ENCODE measurements around the gene OGA.

OGA gene

DNA sequence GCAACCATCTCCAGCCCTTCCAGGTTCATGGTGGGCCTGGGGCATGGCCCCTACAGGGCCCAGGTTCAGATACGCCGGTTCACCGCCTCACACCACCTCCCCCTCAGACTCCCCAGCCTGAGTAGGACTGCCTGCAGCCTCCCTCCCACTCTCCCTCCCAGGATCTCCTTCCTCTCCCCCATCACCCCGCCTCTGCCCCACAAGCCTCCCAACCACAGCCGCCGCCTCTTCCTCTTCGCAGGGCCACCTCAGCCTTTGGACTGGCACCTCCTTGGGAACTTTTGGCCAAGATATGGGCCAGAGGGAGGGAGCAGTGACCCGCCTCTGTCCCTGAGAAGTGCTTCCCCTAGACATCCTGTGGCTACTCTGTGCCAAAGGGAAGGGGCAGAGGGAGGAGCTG lies 16.1 kb upstream of the OGA start:
- DNase-seq, result no peak

DNA sequence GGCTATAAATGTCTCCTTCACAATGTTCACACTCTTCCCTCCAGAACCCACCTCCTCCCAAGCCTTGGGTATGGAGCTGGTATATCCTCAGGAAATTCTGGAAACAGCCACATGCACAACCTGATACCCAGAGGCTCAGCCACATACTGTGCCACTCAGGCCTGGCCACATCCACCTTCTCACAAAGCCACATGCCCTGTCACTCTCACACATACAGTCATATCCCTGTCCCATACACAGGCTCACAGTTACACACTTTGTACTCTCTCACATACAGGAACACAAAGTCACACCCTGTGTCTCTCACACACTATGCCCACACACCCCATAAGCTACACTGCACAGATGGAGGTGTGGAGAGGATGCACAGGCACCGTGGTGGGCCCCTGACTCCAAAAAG lies 15.2 kb upstream of the OGA start:
- no peak for DNase-seq

DNA sequence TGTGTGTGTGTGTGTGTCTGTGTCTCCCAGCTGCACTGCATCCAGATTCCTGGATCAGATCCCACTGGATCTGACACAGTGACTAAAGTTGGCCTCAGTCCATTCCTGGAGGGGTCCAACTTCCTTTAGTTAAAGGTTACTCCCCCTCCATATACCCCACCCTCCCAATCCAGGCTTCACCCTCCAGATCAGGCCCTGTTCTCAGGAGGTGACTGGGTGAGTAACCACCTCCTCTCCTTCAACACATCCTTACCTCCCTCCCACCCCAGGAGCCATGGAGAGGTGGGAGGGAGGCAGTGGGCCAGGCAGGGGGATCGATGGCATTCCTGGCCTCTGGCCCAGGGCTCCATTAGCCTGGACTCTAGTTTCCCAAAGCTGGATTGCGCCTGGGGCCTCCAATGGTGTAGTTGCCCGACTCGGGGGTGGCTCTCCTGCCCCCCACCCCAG lies 14.1 kb upstream of the OGA start:
- DNase-seq, result no peak

GRCh38 chr10:101831169-101831811 lies 13.0 kb upstream of the OGA start:
- DNase-seq, result no peak

DNA sequence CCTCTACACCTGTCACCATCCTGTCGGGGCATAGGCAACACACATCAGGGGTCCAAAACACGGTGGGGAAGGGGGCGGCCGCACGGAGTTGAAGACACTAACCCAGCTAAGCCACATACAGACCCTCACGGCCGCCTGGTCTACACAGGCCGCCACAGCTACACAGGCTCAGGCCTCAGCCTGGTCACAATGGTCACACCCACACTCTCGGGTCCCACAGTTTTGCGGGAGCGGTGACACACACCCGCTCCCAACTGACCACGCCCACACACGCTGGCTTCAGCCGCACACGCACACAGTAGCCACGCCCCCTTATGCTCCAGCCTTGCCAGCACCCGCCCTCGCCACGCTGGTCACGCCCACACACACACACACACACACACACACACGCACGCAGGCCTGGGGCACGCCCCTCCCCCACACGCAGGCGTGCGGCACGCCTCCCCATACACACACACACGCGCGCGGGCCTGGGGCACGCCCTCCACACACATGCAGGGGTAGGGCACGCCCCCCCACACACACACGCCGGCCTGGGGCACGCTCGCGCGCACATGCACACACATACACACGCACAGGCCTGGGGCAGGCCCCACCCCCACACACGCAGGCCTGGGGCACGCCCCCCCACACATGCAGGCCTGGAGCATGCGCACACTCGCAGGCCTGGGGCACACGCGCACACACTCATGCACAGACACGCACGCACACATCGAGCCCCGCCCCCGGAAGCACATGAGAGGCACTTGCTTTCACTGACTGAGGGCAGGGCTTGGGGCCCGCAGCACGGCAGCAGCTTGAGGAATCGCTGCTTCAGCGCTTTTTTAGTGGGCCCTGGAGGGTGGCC lies 12.3 kb upstream of the OGA start:
- DNase-seq, result peak; percentile 48

- DNase-seq, result no peak
Measured at GRCh38 chr10:101829561-101830315, 11.5 kb upstream of the OGA start.

- DNase-seq, result no peak
Measured at GRCh38 chr10:101828766-101829551, 10.7 kb upstream of the OGA start.

DNA sequence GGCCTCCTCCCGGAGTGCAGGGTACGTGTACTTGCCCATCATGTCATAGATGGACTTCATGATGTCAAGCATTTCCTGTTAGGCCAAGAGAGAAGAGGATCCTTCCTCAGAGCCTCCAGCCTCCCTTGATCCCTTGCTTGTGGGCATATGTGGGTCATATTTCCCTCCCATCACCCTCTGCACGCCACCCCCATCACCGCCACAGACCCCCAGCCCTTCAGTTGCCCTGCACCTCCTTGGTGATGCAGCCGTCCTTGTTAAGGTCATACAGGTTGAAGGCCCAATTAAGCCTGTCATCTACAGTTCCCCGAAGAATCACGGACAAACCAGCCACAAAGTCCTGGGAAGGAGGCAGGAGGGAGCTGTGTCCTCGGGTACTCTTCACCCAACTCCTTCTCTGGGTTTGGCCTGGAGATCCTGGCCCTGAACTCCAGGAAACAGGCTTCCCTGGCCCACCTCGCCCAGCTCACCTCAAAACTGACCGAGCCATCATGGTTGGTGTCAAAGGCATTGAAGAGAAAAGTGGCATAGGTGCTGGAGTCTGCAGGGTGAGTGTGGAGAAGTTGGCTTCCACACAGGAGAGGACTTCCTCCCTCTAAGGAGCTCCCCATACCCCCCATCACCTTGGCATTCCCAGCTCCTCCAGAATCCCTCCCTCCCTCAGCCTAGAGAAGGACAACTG lies 9.8 kb upstream of the OGA start:
- DNase-seq, result no peak

DNA sequence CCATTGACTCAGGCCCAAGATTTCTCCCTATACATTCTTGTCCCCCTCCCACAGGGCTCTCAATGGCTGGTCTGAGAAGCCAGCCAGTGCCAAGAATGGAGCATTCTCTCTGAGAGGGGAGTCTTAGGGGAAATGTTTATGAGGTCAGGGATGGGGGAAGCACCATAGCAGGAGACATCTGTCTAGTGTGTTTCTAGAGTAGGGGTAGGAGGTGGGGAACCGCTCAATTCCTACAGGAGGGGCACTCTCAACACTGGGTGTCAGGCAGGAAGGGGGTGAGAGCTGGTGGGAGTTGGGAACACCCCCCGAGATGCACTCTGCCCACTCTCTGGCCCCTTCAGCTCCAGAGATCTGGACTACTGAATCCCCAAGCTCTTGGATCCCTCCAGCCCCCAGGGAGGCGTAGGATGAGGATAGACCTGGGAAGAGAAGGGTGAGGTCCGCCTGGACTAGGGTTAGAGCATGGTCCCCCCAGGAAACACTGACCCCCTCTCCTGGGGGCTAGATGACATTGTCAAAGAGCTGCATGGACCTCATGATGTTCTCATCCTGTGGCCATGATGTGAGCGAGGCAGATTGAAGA lies 8.7 kb upstream of the OGA start:
- no peak for DNase-seq

DNA sequence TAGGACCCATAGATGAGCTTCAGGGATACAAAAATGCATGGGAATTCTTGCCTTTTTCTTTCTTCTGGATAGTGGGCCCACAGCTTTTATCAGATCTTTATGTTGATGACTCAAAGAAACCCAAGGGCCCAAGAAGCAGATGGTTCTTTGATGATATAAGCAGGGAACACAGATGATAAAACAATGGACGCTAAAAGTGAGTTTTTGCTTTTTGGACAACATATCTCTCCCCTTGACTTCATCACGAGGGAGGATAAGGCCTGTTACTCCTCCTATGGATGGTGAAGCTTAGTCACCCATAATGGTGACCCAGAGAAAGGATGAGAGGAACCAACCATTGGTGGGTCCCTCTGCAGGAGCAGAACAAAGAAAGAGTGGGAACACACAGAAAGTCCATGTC lies 6.5 kb upstream of the OGA start:
- DNase-seq, result no peak

GRCh38 chr10:101818872-101819633 lies 809 bp upstream of the OGA start:
- DNase-seq, result no peak

GRCh38 chr10:101817337-101818118 lies 716 bp downstream of the OGA start:
- no peak for DNase-seq

DNA sequence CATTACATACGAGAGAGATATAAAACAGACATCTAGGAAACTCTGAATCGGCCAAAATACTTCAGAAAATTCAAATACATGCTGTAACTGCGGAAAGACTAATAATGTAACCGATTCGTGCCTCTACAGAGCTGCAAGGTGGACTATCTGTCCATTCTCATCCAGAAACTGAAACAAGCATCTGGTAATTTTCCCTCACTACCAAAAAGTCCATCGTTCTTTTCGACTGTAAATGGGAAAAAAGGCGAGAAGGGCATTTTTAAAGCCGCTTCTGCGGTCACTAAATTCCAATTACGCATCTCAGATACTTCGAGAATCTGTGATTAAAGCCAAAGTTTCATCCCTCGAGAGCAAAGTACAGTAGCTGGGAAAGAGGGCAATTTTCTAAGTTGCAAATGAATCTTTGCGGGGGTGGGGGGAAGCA lies 1.3 kb downstream of the OGA start:
- DNase-seq, result no peak

- no peak for DNase-seq
Measured at GRCh38 chr10:101816376-101816775, 1.9 kb downstream of the OGA start.

DNA sequence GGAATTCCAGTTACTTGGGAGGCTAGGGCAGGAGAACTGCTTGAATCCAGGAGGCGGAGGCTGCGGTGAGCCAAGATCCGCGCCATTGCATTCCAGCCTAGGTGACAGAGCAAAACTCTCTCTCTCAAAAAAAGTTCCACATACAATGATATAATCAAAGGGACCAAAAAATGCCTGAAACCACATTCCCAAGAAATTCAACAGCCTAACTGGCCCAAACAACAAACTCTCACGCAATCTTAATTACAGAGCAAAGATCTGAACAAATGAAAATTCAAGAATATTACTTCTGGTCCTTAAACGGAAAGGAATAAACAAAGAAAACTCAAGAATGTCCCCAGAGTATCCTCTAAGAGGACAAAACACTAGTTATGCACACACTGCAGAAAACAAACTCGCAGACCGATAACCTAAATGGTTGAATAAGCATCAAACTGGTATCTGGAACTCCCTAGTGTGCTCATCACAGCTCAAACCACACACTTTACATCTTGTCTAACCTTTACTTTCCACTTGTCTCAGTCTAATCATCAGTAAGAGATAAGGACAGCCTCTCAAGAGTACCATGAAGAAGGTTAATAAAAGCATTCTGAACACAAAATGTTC lies 3.7 kb downstream of the OGA start:
- no peak for DNase-seq

GRCh38 chr10:101812606-101813005 lies 5.6 kb downstream of the OGA start:
- DNase-seq, result no peak

- no peak for DNase-seq
Measured at GRCh38 chr10:101807158-101807557, 11.1 kb downstream of the OGA start.

GRCh38 chr10:101803511-101803910 lies 14.7 kb downstream of the OGA start:
- no peak for DNase-seq

GRCh38 chr10:101797403-101798059 lies 20.7 kb downstream of the OGA start:
- no peak for DNase-seq

Measured in DMS 273 treated with DMSO at 0.1 percent for 48 hours (cell line).